Stimulated activated CD4-positive, alpha-beta T cell treated with anti-CD3 and anti-CD28 coated beads, TNF-alpha, amount 100 ng/mL, for 1 hour (primary cell): Measurements from ENCODE around the gene FKRP.
"Not testable (repeated sequence)": the region's sequence is repeated elsewhere in the genome, so short reads cannot be mapped to it uniquely, and the experiment has no call there.

ENCODE experiments used
- DNase-seq, 3 donors: peaks; one replicate each; pipeline ENCODE4 v3.0.0-alpha.2; 2020; ENCODE audit warnings: low read depth in 3 of 3, low spot score in 1 of 3

Gene FKRP, protein sequence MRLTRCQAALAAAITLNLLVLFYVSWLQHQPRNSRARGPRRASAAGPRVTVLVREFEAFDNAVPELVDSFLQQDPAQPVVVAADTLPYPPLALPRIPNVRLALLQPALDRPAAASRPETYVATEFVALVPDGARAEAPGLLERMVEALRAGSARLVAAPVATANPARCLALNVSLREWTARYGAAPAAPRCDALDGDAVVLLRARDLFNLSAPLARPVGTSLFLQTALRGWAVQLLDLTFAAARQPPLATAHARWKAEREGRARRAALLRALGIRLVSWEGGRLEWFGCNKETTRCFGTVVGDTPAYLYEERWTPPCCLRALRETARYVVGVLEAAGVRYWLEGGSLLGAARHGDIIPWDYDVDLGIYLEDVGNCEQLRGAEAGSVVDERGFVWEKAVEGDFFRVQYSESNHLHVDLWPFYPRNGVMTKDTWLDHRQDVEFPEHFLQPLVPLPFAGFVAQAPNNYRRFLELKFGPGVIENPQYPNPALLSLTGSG

DNA sequence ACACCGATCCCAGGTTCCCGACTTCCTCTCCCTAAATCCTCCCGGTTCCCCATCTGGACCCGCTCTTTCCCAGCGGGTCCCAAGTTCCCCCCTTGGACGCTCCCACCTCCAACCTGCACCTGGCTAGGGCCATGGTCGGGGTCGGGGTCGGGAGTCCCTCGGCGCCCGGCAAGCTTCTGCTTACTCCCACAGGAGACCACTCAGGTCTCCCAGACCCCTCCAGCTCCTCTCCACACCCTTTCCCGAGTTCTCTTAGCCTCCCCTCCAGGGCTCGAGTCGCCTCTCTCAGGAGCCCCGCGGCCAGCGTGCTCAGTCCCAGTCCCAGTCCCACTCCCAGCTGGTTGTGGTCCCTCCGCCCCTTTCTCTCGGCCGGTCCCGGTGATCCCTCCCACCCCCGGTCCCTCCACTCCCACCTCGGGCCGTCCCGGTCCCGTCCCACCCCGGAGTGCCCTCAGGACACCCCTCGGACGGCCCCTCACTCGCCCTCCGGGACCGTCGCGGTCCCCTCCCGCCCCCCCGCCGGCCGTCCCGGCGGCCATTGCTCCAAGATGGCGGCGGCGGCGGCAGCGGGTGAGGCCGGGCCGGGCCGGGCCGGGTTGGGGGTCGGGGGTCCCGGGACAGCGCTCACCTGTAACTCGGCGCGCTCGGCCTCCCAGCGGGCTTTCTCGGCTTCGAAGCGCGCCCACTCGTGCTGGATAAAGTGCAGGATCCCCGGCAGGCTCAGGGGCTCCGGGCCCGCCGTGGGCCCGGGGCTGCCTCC is at the start of gene FKRP:
FKRP (plus strand) TSS at position 537 of the 760 bp plus-strand sequence. CDS start 9,394 bp downstream, outside the sequence.
- DNase-seq = peak in 1 of 3 donors; percentile 45

DNA sequence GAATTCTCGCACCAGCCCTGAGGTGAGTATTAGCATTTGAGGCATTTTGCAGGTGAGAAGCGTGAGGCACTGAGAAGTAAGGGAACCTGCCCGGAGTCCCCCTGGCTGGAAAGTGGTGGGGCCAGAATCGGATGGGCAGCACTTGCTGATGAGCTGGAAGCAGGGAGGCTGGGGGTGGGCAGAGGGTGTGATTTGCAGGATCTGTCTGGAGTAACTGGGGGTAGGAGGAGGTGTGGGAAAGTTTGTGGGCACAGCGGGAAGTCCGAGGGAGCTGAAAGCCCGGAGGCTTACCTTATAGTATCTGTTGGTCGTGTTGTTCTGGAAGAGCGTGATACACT is 49.0 kb upstream of the FKRP start:
- no peak for DNase-seq

DNA sequence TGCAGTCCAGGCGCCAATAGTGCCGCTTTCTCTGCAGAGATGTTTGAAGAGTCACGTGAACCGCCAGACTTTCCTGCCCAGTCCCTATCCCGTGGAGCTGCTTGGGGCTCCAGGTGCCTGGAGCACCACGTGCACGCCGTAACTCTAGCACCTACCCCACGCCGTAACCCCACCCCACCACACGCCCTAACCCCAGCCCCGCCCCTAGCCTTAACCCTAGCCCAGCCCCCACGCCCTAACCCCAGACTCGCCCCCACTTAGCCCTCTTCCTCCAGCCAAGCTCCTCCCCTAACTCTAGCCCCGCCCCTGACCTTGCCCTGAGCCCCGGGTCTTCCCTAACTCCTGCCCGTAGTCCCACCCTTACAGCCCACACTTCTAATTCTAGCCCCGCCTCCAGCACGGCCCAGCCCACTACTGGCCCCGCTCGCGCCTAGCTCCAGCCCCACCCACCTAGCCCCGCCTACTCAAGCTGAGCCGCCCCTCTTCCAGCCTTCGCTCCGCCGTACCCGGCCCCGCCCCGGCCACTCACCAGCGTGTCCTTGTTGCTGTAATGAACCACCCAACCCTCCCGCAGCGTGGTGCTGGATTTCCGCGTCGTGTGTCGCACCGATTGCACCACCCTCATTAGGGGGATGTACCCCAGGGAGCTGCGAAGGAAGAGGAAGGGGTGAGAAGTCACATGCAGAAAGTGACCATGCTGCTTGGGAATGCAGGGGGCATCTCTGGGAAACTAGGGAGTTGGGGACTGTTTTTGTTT is 48.5 kb upstream of the FKRP start:
- no peak for DNase-seq

DNA sequence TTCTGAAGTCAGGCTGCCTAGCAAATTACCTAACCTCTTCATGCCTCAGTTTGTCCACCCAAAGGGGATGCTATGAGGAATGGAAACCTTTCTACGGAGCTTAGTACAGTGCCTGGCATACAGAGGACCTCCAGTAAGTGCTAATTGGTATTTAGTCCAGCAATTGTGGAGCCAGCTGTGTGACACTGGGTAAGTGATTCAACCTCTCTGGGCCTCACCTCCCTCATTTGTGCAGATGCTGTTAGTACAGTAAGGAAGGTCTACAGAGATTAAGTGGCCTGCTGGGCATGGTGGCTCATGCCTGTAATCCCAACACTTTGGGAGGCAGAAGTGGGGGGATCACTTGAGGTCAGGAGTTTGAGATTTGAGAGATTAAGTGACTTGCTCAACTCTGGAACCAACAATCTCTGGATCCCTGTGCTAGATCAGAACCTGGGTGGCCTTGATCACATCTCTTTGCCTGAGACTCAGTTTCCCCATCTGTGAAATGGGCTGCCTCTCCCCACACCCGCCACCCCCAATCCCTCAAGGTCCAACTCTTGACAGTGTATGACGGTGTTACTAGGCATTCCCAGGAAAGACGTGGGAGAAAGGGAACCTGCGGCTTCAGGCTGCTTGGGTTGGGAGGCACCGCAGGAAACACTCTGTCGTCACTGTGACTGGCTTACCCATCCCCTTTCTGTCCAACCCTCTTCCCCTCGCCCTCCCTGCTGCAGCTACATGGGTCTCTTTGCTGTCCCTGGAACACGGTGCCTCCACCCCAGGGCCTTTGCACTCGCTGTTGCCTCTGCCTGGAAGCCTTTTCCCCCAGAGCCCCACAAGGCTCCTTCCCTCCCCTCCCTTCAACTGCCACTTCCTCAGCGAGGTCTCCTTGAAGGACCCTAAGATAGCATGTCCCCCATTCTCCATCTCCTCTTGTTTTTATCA is 47.2 kb upstream of the FKRP start:
- no peak for DNase-seq

DNA sequence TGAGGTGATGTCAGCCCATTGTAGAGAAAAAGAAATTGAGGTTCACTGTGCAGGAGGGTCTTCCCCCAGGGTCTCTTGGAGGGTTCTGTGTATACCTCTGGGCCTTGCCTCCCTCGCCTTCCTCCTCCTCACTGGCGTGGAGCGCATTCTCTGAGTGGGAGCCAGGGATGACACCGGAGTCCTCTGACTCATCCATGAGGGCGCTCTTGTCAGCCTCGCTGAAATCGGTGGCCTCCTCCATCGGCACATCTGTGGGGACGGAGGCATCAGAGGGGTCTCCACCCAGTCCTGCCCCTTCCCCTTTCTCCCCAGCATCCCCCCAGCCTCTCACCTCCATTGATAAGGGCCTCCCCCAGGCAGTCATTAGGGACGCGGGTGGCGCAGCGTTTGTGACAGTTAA is 45.2 kb upstream of the FKRP start:
- DNase-seq = no peak

DNA sequence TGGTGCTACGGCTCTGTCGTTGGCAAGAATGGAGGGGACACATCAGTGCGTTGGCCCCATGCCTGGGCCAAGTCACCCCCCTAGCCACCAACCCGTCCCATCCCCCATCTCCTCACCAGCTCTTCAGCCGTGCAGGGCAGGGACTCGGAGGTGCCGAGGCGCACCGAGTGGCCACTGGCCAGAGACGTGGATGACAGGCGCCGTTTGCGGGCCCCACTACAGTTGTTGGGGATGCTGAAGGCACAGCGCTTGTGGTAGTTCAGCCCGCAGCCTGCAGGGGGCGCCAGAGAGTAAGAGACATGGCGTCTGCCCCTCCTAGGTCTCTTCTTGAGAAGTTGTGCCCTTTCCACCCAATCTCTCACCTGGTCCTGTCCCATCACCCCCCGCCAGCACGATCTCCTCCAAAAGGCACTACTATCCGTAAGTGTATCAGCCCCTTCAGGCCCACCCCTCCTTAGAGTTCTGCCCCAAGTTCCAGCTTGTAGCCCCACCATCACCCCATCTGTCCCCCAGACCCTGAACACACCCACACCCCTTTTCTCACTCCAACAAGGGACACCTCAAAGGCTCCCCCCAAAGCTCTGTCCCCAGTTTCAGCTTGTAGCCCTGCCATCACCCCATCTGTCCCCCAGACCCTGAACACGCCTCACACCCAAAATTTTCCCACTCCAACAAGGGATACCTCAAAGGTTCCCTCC is 41.3 kb upstream of the FKRP start:
- peak; percentile 59 to 94 (median 77) for DNase-seq

DNA sequence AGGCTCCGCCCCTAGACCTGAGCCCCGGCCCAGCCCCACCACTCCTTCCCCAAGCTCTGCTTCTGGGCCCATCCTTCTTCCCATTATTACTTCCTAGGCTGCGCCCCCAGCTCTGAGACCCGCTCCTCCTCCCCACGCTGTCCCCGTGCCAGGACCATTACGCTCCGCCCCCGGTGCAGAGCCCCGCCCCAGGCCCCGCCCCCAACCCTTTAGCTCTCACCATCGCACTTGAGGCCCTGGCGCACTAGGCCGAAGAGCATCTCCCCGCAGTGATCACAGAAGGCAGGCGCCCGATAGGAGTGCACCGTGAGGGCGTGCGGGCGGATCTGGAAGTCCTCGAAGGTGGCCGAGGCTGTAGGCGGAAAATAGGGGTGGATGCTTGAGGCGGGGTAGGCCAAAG is 35.2 kb upstream of the FKRP start:
- no peak for DNase-seq

DNA sequence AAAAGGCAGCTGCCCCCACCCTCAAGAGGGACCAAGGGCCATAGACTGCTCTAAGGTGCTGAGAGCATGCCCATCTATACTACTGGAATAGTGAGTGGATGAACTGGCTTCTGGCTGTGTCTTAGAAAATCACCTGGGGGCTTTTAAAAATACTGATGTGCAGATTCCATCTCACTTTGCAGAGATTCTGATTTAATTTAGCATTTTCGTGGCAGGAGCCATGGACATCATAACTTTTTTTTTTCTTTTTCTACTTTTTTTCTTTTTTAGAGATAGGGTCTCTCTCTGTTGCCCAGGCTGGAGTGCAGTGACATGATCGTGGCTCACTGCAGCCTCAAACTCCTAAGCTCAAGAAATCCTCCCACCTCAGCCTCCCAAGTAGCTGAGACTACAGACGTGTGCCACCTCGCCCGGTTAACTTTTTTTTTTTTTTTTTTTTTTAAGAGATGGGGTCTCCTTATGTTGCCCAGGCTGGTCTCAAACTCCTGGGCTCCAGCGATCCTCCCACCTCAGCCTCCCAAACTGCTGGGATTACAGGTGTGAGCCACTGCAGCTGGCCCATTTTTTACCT is 33.0 kb upstream of the FKRP start:
- not testable (repeated sequence) for DNase-seq

DNA sequence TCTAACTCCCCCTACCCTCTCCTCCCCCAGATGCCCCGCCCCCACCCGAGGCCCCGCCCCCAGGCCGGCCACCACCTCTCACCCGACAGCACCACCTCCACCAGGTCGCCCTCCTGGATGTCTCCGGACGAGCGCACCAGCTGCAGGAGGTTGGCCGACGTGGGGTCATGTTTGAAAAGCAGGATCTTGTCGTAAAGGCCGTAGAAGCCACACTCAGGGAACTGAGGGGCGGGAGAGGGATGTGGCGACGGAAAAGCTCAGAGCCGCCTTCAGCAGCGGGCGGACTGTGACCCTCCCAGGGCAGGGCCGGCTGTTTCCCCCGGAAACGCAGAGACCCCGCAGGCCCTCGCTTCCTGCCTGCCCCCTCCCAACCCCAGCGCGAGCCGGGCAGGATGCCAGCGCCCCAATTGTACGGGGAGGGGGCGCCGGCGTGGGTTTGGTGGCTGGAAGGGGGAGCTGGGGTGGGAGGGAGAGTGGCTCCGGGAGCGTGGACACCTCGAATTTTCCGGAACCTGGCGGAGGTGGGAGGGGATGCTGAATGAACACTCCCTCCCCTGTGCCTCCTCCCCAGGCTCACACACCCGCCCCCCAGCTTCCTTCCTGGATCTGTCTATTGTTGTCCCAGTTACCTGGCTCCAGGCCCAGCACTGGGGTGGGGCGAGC is 31.9 kb upstream of the FKRP start:
- DNase-seq = peak; percentile 42 to 50 (median 47)

DNA sequence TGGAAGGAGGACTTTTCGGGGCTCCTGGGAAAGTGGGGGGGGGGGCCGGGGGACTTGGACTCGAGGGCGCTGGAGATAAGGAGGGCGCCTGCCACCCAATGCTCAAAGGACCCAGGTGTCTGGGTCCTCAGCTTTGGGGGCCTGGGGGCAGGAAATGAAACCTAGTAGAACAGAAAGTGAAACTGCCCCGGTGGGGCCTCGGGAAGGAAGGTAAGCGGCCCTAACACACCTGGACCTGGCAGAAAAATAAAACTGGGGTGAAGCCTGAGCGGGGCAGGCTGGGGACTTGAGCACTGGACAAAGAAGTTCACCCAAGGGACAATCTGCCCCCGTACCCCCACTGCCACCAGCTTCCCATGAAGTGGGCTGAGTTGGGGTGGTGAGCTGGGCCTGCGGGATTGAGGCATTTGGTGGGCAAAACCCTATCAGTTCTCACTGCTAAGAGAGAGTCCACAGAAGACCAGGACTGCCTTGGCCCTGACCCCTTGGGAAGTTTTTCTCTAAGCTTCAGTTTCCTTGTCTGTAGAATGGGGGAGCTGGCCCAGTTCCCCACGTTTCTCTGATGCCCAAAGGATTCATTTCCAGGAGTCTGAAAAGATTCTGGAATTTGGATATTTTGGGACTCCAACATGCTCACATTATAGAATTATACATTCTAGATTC is 31.3 kb upstream of the FKRP start:
- peak in 2 of 3 donors; percentile 29 to 42 for DNase-seq

DNA sequence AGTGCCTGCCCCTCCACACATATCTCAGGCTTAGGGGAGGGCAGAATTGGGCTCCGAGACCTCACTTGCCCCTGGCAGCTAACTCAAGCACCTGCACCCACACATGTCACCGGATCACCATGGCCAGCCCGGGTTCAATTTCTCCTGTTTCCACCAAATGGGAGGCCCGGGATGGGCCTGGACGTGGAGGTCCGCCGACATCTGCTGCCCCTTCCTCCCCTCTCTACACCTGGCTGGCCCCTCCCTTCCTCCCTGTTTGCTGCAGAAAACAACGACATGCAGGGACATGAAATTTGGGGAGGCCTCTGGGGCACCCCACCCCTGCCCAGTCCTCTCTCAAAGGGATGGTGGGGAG is 30.3 kb upstream of the FKRP start:
- DNase-seq = no peak

DNA sequence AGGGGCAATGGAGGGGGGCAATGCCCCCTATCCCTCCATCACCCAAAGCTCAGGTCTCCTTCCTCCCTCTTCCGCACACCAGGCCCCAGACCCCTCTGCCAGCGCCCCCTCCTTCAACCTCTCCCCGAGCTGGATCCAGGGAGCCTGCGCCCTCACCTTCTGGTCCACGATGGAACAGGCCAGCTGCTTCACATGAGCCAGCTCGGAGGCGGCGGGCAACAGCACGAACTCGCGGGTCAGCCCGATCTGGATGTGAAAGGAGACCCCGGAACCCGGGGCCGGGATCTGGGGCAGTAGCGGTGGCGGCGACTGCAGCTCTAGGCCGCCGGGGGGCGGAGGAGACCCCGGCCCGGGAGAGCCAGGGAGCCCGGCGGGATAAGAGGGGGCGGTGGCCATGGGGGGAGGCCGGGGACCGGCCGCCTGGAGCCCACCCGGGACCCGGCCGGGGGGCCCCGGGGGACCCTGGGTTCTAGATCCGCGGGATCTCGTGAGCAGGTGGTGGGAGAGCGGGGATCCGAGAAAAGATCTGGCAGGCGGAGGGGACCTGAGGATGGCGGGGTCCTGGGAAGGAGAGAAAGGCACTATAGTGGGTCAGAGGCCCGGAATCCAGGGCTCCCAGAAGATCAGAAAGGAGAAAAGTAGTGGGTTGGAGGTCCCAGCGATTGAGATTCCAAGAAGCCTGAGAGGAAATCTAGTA is 29.7 kb upstream of the FKRP start:
- DNase-seq = no peak

DNA sequence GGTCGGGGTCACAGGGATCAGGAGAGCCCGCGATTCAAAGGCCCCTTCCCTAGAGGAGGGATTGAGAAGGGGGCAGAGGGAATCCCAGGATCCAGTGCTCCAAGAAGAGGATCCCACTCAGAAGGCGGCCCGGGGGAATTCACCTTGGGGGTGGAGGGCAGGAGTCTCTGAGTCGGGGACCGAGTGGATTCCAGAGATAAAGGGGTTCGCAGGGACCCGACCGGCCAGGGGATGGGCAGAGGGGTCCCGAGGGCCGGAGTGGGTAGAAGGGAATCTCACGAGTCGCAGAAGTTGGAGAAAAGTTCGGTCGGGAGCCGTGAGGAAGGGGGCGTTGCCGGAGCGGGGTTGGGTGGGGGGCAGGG is 29.2 kb upstream of the FKRP start:
- no peak for DNase-seq

DNA sequence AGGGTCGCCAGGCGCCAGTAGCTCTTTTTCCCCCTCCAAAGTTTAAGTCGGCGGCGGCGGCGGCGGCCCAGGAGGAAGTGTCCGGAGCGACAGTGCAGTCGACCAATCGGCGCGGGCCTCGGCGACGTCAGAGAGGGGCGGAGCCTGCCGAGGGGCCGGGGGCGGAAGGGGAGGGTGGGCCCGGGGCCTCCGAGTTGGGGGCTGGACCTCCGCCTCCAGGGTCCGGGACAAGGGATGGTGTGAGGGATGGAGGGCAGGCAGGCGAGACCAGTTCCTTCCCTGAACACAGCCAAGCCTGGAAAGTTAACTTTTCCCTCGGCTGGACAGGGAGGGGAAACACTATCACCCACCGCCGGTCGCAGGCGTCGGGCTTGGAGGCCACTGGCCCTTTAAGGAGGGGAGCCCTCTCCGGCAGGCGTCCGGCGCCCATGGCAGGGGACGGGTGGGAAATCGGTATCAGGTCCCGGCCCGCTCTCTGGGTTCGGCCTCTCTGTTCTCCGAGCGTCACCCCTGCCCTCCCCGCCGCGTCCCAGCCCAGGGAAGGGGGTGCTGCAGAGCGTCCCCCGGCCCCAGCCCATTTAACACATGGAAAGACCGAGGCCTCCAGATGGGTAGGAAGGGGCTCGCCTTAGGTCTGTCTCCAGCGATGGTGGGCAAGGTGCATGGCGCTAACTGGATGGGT is 28.7 kb upstream of the FKRP start, which contains the start of gene PRKD2:
PRKD2 (minus strand) TSS at position 81 of the 682 bp plus-strand sequence. CDS start 744 bp downstream, outside the sequence.
- peak; percentile 49 to 92 (median 72) for DNase-seq

DNA sequence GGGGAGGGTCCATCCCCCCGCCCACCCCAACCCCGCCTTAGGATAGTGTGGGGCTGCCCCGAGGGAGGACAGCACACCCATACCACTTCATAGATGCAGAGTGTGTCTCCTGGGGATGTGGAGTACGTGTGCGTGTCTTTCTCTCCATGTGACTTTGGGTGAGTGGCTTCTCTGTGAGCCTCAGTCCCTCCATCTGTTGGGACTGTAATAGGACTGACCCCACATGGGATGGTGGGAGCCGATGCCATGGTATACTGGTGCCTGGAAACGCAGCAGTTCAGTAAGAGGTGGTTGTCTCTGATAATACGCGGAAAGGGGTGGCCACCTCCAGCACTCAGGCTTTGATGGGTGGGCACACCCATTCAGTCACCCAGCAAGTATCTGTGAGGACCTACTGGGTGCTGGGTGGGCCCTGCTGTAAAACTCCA is 28.1 kb upstream of the FKRP start:
- DNase-seq = no peak

DNA sequence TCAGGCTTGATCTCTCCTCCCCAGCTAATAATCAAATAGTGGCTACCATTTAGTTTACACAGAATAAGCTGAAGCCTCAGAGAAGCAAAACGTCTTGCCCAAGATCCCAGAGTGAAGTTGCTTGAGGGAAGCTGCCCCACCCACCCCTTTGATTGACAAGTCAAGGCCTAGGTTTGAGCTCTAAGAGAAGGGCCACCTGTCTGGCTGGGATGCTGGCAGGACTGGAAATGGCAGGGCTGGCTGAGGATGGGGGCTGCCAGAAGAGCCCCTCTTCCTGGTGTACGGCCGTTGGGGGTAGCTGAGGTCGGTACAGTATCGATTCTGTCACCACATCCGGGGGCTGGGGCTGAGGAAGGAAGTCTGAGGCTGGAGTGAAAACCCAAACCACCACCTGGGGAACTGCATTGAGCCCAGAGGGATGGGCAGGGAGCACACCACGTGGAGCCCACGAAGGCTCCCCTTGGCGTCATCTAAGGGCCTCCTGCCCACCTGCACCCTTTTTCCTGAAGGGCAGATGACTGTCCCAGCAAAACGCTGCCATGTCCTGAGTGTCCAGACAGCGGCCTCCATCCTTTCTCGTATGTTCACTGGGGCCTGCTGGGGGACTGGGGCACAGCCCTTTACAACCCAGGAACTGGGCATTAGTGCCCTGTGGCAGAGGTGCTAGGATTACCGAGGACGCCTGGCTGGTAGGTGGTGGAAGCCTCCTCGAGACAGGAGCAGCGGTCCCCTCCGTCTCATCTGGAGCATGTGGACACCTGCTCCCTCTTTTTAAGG is 27.5 kb upstream of the FKRP start:
- DNase-seq = peak in 1 of 3 donors; percentile 23
